Right renal pelvis (tissue), 4 donors: ENCODE measurements around the gene NOVA2. TPM values are rescaled to one million over a fixed set of nuclear protein-coding genes. Genes with fewer than 3 reads are reported as not detected.
"Not testable (repeated sequence)": the region's sequence is repeated elsewhere in the genome, so short reads cannot be mapped to it uniquely, and the experiment has no call there.

Experiments used
- DNase-seq, 4 donors: peaks; one replicate each; pipeline ENCODE4 v3.0.0-alpha.2; 2013; ENCODE audit warnings: low read depth in 4 of 4, low spot score in 3 of 4, missing footprints in 1 of 4
- polyA plus RNA-seq, 4 donors: library from polyadenylated mRNA; unstranded; fragments of 120-200 nt; gene quantifications; one replicate each; pipeline ENCODE4 v1.2.1, GENCODE V29; 2013; ENCODE audit not compliant: insufficient read length in 4 of 4

The NOVA2 gene
- polyA plus RNA-seq, 4 donors, result 4.3 to 5.3 (median 4.4) TPM

DNA sequence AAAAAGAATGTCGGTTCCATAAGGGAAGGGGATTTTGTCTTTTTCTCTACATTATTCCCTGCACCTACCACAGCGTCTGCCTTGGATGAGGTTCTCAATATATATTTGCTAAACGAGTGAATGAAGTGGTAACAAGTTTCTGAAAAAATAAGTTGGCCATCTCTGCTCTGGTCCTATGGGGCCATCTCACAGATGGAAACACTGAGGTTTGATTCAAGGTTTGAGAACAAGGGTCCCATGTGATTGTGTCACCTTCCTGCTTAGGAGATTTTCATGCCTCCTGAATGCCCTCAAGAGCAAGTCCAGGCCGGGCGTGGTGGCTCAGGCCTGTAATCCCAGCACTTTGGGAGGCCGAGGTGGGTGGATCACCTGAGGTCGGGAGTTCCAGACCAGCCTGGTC, 74.4 kb downstream of the NOVA2 start:
- DNase-seq, result no peak

DNA sequence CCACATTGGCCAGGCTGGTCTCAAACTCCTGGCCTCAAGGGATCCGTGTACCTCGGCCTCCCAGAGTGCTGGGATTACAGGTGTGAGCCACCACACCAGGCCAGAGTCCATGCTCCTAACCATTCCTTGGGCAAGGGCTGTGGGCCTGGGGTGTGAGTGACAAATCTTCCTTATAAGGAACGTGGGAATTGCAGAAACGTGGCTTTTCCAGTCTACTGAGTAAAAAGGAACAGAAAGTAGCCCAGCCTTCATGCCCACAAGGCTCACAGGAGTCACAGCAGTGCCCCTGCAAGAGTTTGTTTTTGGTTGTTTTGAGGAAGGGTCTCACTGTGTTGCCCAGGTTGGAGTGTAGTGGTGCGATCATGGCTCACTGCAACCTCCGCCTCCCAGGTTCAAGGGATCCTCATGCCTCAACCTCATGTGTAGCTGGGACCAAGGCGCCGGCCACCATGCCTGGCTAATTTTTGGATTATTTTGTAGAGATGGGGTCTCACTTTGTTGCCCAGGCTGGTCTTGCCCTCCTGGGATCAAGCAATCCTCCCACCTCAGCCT, 76.3 kb downstream of the NOVA2 start:
- no peak for DNase-seq

DNA sequence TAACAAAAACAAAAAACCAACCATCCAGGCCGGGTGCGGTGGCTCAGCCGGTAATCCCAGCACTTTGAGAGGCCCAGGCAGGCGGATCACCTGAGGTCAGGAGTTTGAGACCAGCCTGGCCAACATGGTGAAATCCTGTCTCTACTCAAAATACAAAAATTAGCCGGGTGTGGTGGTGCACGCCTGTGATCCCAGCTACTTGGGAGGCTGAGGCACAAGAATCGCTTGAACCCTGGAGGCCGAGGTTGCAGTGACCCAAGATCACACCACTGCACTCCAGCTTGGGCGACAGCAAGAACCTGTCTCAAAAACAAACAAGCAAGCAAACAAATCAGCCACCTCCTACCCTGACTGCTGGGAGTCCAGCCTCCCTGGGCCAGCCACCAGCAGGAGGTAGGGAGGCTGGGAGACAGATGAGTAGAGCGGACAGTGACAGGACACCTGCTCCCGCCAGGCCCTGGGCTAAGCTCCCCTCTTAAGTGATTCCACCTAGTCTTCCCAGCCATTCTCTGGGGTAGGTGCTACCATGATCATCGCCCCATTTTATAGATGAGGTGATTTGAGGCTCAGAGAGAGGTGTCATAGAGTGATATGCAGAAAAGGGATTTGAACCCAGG, 77.6 kb downstream of the NOVA2 start:
- DNase-seq, result not testable (repeated sequence)

DNA sequence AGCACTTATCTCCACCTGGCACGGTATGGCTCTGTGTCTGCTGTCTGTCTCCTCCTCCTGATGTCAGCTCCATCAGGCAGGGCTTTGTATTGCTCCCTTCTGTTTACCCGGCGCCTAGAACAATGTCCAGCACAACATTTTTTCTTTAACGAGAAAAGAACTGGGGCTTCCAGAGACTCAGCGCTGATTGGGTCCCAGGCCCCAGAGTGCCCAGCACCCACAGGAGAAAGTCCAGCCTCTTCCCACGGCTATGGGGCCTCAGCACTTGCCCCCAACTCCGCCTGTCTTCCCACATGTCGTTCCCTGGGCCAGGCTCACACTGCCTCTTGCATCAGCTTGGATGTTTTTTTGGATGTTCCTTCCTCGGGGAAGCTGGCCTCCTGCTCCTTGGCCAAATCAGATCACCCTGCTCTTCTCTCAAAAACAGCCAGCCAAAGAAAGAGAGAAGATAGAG, 78.1 kb downstream of the NOVA2 start:
- no peak for DNase-seq

DNA sequence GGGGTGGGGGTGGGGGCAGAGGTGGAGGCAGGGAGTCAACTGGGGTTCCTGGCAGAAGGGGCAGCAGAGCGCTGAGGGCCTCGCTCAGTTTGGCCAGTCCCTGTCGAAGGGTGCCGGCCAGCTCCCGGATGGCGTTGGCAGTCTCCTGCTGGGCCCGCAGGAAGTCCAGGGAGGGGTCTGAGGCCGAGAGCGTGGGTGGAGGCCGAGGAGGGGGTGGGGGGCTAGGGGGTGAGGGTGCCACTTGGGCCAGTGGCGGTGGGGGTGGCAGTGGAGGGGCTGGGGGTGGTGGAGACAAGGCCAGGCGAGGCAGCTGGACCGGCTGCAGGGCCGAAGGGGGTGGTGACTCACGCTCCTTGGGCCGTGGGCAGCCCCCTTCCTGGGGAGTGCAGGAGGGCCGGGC, 82.8 kb downstream of the NOVA2 start:
- no peak for DNase-seq

DNA sequence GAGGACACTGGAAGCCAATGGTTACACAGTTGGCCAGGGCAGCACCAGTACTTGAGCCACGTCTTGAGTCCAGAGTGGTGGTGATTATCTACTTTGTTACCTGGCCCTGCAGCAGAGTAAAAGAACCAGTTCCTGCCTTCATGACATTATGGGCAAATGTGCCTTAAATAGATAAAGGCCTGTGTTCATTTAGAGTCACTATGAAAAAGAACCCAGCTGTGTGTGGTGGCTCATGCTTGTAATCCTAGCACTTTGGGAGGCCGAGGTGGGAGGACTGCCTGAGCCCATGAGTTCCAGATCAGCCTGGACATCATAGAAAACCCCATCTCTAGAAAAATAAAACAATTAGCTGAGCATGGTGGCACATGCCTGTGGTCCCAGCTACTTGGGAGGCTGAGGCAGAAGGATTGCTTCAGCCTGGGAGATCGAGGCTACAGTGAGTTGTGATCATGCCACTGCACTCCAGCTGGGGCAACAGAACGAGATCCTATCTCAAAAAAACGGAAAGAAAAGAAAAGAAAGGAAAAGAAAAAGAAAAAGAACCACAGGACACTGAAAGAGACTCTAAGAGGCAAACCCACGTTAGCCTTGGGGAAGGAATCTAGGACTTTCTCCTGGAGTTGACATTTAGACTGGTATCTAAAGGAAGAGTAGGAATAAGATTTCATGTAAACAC, 84.3 kb downstream of the NOVA2 start:
- no peak for DNase-seq

GRCh38 chr19:45887200-45887710, 86.4 kb downstream of the NOVA2 start:
- no peak for DNase-seq

DNA sequence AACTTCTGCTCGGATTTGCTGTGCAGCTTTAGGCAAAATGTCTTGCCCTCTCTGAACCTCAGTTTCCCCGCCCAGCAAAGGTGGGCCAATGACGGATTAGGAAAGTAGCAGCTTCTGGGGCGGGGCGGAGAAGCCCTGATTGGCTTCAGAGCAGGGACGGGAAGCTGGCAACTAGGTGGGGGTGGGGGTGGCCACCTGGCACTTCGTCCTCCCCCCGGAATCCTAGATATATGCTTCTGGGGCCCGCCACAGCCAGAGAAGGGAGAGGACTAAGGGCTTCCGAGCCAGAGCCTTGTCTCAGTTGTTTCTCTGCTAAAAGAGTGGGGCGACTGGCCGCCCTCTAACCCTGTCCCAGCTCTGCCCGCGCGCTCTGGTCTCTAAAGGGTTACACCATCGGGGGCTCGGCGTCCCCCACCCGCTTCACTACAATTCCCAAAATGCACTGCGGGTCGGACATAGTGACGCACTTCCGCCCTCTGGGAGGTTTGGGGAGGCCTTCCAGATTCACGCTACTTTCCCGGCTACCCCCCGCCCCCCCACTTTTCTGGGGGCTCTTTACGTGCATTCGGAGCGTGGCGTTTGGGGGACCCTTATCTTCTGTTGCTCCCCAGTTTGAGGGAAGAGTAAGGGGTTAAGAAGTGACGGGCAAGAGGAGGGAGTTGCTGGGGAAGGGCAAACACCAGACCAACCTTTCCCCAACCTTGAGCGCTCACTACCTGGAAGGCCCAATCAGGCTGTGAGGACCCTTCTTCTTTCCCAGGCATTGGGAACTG, 87.1 kb downstream of the NOVA2 start:
- peak; percentile 88 to 93 (median 90) for DNase-seq

GRCh38 chr19:45885556-45886426, 87.9 kb downstream of the NOVA2 start, which contains the start of gene IRF2BP1:
IRF2BP1 (minus strand) TSS chr19:45886141; CDS start chr19:45885774, 367 bp downstream.
- DNase-seq, result peak in 2 of 4 donors; percentile 90 to 92

- no peak for DNase-seq
These were observed 88.7 kb downstream of the NOVA2 start for GRCh38 chr19:45884682-45885555.

GRCh38 chr19:45883881-45884681, 89.6 kb downstream of the NOVA2 start:
- no peak for DNase-seq

Other genes with a start within 250 kb of the NOVA2 start
- gene FBXO46, start 243.0 kb downstream of the NOVA2 start, polyA plus RNA-seq, result 10 to 100 TPM; 13.3 to 19.0 (median 14.7) TPM
- gene MEIOSIN, start 240.4 kb downstream of the NOVA2 start, polyA plus RNA-seq, result under 1 TPM in 1 of 4 donors, not detected in 3; 0.03 TPM
- gene SIX5, start 204.6 kb downstream of the NOVA2 start, polyA plus RNA-seq, result 10 to 100 TPM; 15.7 to 31.7 (median 21.6) TPM
- 10 to 100 TPM; 41.9 to 53.6 (median 47.1) TPM for gene DMPK, start 191.4 kb downstream of the NOVA2 start, polyA plus RNA-seq
- gene DMWD, start 181.0 kb downstream of the NOVA2 start, polyA plus RNA-seq, result 10 to 100 TPM; 28.0 to 40.3 (median 29.1) TPM
- under 1 TPM in 1 of 4 donors, not detected in 3; 0.05 TPM for gene RSPH6A, start 158.6 kb downstream of the NOVA2 start, polyA plus RNA-seq
- 10 to 100 TPM; 49.2 to 67.7 (median 58.9) TPM for gene SYMPK, start 110.7 kb downstream of the NOVA2 start, polyA plus RNA-seq
- under 1 TPM; 0.14 to 0.79 (median 0.43) TPM for gene FOXA3, start 109.5 kb downstream of the NOVA2 start, polyA plus RNA-seq
- gene IRF2BP1, start 87.7 kb downstream of the NOVA2 start, polyA plus RNA-seq, result 10 to 100 TPM; 18.1 to 31.1 (median 20.1) TPM
- 1 to 10 TPM; 4.6 to 6.3 (median 5.2) TPM for gene MYPOP, start 71.3 kb downstream of the NOVA2 start, polyA plus RNA-seq
- under 1 TPM in 1 of 4 donors, not detected in 3; 0.08 TPM for gene NANOS2, start 59.1 kb downstream of the NOVA2 start, polyA plus RNA-seq
- 10 to 100 TPM; 10.6 to 14.6 (median 11.1) TPM for gene CCDC61, start 21.6 kb upstream of the NOVA2 start, polyA plus RNA-seq
- gene PGLYRP1, start 49.2 kb upstream of the NOVA2 start, polyA plus RNA-seq, result under 1 TPM; 0.22 to 0.76 (median 0.39) TPM
- under 1 TPM; 0.18 to 0.43 (median 0.30) TPM for gene IGFL4, start 67.1 kb upstream of the NOVA2 start, polyA plus RNA-seq
- gene IGFL3, start 150.8 kb upstream of the NOVA2 start, polyA plus RNA-seq, result not detected
- under 1 TPM in 1 of 4 donors, not detected in 3; 0.05 TPM for gene IGFL2, start 174.4 kb upstream of the NOVA2 start, polyA plus RNA-seq